ENCODE data around the gene ATR. TPM values are rescaled to one million over a fixed set of nuclear protein-coding genes. Genes with fewer than 3 reads are reported as not detected.
A peak's percentile ranks its signal among the peaks of the same experiment; 100 is the strongest.
"Not testable (repeated sequence)": the region's sequence is repeated elsewhere in the genome, so short reads cannot be mapped to it uniquely, and the experiment has no call there.

The ATR gene
- total RNA-seq, 1 experiment from 2014 or later = 40.8 TPM

DNA sequence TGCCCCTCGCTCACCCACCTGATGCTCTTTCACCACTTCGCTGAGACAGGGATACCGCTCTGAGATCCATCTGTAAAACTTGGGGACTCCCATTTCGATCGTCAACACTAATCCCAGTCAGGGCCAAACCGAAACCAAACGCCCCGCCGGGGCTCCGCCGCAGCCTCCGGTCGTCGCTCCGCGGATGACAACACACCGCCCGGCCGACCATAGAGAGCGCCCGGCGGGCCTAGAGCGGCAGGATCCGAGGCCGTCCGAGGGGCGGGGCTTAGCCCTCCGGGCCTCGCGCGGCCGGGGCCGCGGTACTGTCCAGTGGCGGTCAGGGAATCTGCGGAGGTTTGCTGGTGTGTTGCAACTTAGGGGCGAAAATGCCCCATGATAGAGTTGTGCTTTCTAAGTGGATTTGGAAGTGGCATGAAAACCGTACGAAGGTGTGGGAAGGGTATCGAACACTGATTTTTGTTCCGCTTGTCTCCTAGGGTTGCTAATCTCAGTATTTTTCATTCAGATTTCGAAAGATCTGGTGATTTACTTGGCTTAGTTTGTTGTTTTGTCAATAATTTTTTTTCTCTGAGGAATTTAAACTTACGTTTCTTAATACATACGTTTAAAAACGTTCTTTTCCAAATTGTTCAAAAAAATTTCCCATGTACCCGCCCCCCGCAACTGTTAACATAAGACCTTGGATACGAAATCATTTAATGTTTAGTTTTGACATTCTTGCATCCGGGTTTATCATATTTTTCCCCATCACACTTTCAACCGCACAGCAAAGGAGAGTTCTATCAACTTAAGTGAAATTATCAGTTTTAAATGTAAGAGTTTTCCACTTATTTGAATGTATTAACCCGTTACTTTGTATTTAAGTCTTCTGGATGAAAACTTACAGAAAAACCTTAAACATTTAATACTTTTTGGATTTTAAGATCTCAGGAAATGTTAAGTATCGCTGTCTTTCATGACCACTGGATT is 130.4 kb downstream of the ATR start, which contains the start of gene XRN1:
TSS of gene XRN1 (minus strand) at position 186 of the 972 bp plus-strand sequence. CDS start at position 93, 93 bp downstream.
- DNase-seq (ENCODE audit: low spot score) = peak; percentile 89

DNA sequence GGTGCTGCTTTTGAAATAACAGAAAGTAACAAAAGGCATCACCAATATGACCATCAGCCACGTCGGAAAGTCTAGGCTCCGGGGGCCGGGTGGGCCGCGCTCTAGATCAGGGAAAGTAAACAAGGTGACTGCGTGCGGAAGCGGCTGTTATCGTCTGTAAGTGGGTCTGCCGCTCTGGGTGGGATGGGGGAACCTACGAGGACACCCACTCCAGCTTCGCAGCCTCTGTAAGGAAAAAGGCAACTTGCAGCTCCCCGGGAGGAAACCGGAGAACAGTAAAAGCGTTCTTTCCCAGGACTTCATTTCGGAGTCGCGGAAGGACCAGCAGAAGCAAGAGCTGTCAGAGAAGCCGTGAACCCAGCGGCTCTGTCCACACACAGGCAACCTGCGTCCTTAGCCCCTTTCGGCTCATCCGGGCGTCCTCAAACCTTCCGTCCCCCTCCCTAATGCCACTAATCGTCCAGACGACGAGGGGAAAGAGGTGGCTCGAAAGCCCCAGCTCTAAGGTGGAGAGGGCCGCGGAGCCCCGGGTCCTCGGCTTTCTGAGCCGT is 131.2 kb downstream of the ATR start:
- DNase-seq (ENCODE audit: low spot score) = peak; percentile 38

DNA sequence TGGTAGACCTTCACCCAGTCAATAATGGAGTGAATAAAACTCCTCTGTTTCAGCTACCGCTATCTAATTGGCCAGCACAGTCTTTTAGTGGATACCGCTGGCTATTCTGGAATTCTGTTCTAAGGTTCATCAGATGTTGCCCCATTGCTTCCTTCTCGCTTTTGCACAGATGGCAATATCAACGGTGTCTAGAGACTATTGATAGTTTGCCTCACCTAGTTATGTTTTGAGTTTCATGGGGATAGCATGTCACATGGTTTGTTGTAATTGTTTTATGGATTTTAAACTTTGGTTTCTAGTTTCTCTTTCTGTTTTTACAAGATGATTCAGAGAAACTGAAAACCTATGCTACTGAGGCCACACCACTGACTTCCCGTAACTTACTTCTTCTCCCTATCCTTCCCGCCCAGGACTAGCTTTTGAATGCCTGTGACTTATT is 132.7 kb downstream of the ATR start:
- DNase-seq (ENCODE audit: low spot score) = peak; percentile 16

DNA sequence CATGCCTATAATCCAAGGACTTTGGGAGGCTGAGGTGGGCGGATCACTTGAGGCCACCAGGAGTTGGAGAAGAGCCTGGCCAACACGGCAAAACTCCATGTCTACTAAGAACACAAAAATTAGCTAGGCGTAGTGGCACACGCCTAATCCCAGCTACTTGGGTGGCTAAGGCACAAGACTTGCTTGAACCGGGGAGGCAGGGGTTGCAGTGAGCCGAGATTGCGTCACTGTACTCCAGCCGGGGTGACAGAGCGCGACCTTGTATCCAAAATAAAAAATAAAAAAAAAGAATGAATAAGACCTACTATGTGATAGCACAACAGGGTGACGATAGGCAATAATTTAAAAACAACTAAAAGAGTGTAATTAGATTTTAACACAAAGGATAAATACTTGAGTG is 134.2 kb downstream of the ATR start:
- DNase-seq (ENCODE audit: low spot score) = no peak

DNA sequence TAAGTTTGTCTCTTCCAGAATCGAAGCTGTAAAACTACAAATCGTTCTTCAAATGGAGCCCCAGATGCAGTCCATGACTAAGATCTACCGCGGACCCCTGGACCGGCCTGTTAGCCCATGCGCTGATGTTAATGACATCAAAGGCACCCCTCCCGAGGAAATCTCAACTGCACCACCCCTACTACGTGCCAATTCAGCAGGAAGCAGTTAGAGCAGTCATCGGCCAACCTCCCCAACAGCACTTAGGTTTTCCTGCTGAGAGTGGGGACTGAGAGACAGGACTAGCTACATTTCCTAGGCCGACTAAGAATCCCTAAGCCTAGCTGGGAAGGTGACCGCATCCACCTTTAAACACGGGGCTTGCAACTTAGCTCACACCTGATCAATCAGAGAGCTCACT is 135.5 kb downstream of the ATR start:
- not testable (repeated sequence) for DNase-seq (ENCODE audit: low spot score)

DNA sequence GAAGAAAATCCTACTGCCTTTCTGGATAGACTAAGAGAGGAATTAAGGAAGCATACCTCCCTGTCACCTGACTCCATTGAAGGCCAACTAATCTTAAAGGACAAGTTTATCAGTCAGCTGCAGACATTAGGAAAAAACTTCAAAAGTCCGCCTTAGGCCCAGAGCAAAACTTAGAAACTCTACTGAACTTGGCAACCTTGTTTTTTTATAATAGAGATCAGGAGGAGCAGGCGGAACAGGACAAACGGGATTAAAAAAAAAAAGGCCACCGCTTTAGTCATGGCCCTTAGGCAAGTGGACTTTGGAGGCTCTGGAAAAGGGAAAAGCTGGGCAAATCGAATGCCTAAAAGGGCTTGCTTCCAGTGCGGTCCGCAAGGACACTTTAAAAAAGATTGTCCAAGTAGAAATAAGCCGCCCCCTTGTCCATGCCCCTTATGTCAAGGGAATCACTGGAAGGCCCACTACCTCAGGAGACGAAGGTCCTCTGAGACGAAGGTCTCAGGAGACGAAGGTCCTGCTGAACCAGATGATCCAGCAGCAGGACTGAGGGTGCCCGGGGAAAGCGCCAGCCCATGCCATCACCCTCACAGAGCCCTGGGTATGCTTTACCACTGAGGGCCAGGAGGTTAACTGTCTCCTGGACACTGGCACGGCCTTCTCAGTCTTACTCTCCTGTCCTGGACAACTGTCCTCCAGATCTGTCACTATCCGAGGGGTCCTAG is 138.9 kb downstream of the ATR start:
- not testable (repeated sequence) for DNase-seq (ENCODE audit: low spot score)

DNA sequence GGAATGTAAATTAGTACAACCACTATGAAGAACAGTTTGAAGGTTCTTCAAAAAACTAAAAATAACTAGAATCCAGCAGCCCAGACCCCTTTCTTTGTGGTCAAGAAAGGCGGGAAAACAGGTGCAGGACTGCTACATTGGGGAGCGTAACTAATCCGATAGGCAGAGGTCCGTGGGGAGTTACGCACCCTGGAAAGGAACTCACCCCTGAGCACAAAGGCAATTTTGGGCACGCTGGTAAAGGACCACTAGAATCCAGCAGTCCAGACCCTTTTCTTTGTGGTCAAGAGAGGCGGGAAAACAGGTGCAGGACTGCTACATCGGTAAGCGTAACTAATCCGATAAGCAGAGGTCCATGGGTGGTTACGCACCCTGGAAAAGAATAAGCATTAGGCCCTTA is 140.4 kb downstream of the ATR start:
- not testable (repeated sequence) for DNase-seq (ENCODE audit: low spot score)

DNA sequence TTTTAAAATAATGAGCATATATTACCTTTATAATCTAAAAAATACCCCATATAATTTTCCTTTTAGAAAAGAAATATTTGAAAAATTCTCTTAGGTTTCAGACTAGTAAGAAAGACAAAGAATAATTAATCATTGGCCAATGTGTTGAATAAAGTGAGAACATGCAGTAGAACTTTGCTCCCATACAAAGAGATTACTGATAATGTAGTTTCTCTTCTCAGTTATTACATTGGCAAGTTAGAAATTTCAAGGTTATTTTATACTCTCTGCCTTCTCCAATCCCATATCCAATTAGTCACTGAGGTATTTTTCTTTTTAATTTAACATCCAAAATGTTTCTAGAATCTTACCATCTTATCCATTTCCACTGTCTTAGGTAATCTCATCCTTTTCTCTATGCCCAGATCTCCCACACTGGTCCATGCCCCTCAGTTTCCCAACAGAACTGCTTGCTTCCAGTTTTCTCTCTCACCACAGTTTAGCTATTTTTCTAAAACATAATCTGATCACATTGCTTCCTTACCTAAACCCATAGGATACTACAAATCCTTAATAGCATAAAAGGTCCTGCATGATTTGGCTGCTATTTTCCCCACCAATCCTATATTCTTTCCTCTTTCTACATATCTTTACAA is 141.5 kb downstream of the ATR start:
- DNase-seq (ENCODE audit: low spot score) = no peak

DNA sequence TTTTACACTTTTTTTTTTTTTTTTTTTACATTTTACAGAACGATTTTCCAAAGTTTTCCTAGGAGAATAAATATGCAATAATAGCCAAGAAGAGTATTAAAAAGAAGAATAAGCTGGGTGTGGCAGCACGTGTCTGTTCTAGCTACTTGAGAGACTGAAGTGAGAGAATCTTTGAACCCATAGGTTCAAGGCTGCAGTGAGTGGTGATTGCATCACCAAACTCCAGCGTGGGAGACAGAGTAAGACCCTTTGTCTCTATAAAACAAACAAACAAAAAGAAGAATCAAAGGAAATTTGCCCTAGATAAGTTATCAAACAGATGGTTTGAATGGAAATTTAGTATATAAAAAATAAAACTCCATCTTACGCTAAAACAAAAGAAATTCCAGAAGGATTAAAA is 144.0 kb downstream of the ATR start:
- no peak for DNase-seq (ENCODE audit: low spot score)

DNA sequence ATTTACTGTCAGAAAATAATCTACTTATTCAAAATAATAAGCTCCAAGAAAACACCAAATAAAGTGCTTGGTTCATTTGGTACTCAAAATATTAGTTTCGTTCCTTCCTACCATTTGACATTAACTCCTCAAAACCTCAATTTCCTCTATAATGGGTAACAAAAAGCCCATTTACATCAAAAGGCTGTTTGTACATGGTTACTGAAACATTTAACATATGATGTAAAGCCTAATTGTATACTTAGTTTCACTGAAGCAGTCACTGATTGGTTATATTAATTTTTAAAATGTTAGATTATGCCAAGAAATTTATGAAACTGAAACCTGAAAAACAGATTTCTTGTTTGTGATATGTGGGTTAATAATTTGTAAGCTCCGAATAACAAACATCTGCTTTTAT is 145.4 kb downstream of the ATR start:
- DNase-seq (ENCODE audit: low spot score) = no peak

DNA sequence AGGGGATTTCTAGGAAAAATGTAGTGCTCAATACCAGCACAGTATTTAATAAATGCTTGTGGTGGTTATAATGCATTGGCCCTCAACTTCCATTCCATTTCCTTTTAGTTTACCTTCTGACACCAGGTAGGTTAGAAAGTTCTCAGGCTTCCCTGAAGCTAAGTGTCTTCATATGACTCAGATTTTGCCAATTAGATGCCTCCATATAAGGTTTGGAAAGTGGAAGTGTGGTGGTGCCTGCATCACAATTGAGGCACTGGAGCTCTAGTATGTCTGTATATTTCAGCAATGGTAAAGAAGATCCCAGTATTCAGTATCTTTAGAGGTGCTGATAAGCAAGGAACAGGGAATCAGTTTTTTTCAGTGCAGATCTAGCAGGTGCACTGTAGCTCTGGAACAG is 149.0 kb downstream of the ATR start:
- no peak for DNase-seq (ENCODE audit: low spot score)

DNA sequence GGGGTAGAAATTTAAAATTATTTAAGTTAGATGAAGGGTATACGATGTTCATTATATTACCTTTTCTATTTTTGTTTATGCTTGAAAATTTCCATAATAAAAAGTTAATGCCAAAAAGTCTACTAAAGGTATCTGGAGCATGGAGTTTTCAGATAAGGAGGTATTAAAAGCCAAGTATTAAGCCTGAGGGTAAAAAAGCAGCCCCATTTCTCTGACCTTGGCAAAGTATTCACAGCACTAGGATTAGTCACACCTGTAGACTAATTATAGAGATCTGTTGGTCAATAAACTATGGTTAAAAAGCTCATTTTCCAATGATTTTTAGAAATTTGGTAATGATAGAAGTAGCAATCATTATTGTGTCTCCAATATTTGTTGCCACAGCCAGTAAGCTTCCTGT is 153.8 kb downstream of the ATR start:
- no peak for DNase-seq (ENCODE audit: low spot score)

DNA sequence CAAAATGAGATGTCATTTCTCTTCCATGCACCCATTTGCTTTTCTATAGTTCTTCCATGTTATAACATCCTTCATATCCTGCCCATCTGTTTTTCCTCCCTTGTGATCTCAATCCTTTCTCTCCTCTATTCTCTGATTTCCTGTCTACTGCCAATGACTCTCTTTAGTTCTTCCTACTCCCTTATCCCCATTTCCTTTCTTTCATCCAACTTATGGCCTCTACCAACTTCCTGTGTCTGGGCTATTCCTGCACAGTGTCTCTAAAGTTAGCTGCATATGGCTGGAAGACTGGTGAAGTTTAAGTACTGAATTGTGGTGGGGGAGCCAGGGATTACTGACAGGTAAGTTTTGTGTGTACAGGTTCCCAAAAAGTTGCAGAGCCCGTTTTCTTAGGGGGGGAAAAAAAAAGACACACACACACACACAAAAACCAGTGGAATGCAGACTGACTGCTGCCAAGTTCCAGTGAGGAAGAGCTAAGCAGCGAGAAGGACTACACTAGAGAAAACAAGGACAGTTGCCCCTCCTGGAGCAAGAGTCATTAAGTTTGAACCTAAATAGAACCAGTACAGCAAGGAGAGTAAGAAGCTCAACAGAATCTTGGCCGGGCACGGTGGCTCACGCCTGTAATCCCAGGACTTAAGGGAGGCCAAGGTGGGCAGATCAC is 159.5 kb downstream of the ATR start:
- no peak for DNase-seq (ENCODE audit: low spot score)

DNA sequence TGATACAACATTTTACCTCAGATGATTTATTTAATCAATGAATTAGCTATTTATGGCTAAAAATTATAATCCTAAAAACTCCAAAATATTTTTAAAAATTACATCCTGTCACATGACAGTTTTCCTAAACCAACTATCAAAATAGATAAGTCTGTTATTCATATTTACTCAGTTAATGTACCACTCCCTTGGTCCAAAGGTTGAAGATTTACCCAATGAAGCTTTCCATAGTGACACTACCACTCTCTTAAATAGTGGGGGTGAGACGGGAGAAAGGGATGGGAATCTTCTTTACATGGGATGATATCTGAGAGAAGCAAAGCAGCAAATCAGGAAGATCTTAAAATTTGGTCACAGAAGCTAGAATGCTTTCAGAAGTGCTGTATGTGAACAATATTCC is 161.2 kb downstream of the ATR start:
- no peak for DNase-seq (ENCODE audit: low spot score)

DNA sequence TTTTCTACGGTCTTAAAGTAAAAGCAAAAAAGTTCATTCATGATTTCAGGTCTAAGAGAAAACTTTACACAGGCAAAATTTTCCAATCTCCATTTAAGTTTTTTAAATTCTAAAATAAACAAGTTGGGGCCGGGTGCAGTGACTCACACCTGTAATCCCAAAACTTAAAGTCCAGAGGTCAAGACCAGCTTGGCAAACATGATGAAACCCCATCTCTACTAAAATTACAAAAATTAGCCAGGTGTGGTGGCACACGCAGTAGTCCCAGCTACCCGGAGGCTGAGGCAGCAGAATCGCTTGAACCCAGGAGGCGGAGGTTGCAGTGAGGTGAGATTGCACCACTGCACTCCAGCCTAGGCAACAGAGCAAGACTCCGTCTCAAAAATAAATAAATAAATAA is 178.0 kb downstream of the ATR start:
- DNase-seq (ENCODE audit: low spot score) = not testable (repeated sequence)

Other genes starting within 250 kb of the ATR start
- 15.0 and 17.5 TPM in 2 replicates for gene XRN1, start 130.7 kb downstream of the ATR start, total RNA-seq (2014; rRNA removed; shearing (Covaris generic))
- 6.6 and 7.0 TPM in 2 replicates for gene PLS1, start 17.7 kb upstream of the ATR start, total RNA-seq (2014; rRNA removed; shearing (Covaris generic))
- 23.0 and 34.8 TPM in 2 replicates for gene TRPC1, start 145.3 kb upstream of the ATR start, total RNA-seq (2014; rRNA removed; shearing (Covaris generic))

Measured in A172 (cell line).